PC-9 (cell line): ENCODE measurements around the gene SRP14. TPM values are rescaled to one million over a fixed set of nuclear protein-coding genes. Genes with fewer than 3 reads are reported as not detected.

Source experiments
- BruUV-seq: library from RNA; stranded (reverse); fragments of 400-500 nt; replicated peaks from 2 replicates; lab custom pipeline; 2021; lab: Mats Ljungman, UMichigan
- CTCF ChIA-PET: fragments of 300-600 bp; sonication (Branson Sonifier 250); formaldehyde crosslinking; loops from one replicate; lab custom pipeline; 2022; ENCODE audit warnings: antibody characterized with exemption; lab: Charles Lee
- POLR2A ChIA-PET: fragments of 300-600 bp; sonication (Branson Sonifier 250); formaldehyde crosslinking; loops from one replicate; lab custom pipeline; 2022; ENCODE audit warnings: antibody characterized with exemption; ENCODE audit not compliant: unreplicated experiment; lab: Charles Lee
- DNase-seq, 2 experiments: peaks; one replicate each; pipeline versions ENCODE4 v3.0.0 to v3.0.0-alpha.2; 2015 to 2022; ENCODE audit warnings: mixed read lengths in 1 of 2
- H2AFZ ChIP-seq: fragments of 200-600 bp; sonication (generic); 2 replicates; pipeline ENCODE4 v1.8.1; 2017; ENCODE audit warnings: antibody characterized with exemption
- H3F3A ChIP-seq: fragments of 200-600 bp; sonication (generic); 2 replicates; pipeline ENCODE4 v1.8.1; 2017; ENCODE audit warnings: antibody characterized with exemption, mild to moderate bottlenecking, low read depth; ENCODE audit not compliant: insufficient read depth
- H3K27ac ChIP-seq: fragments of 200-600 bp; sonication (generic); 2 replicates; pipeline ENCODE4 v1.6.1; 2016; ENCODE audit warnings: mixed run types
- H3K27me3 ChIP-seq: fragments of 200-600 bp; sonication (generic); 2 replicates; pipeline ENCODE4 v1.6.1; 2016; ENCODE audit warnings: low read depth, mixed run types; ENCODE audit not compliant: insufficient read depth
- H3K36me3 ChIP-seq: fragments of 200-600 bp; sonication (generic); 2 replicates; pipeline ENCODE4 v1.6.1; 2016; ENCODE audit warnings: low read depth, mixed run types
- H3K4me1 ChIP-seq: fragments of 200-600 bp; sonication (generic); replicated peaks from 2 replicates; pipeline ENCODE4 v1.6.1; 2016; ENCODE audit warnings: mixed run types; ENCODE audit not compliant: insufficient read depth
- H3K4me2 ChIP-seq: fragments of 200-600 bp; sonication (generic); 2 replicates; pipeline ENCODE4 v1.6.1; 2017; ENCODE audit warnings: mixed run types
- H3K4me3 ChIP-seq: fragments of 200-600 bp; sonication (generic); 2 replicates; pipeline ENCODE4 v1.6.1; 2016; ENCODE audit warnings: mixed run types
- H3K79me2 ChIP-seq: fragments of 200-600 bp; sonication (generic); 2 replicates; pipeline ENCODE4 v1.6.1; 2017; ENCODE audit warnings: low read depth, mixed run types
- H3K9me2 ChIP-seq: fragments of 200-600 bp; sonication (generic); 2 replicates; pipeline ENCODE4 v1.8.1; 2017; ENCODE audit warnings: mild to moderate bottlenecking; ENCODE audit not compliant: insufficient read depth
- H3K9me3 ChIP-seq: fragments of 200-600 bp; sonication (generic); 2 replicates; pipeline ENCODE4 v1.8.1; 2016; ENCODE audit warnings: low read depth; ENCODE audit not compliant: insufficient read depth
- H4K20me1 ChIP-seq: fragments of 200-600 bp; sonication (generic); 2 replicates; pipeline ENCODE4 v1.8.1; 2017; ENCODE audit not compliant: insufficient read depth
- CTCF ChIP-seq: fragments of 200-600 bp; sonication (generic); conservative IDR thresholded peaks from 2 replicates; pipeline ENCODE4 v1.6.1; 2017; ENCODE audit warnings: mixed run types, antibody characterized with exemption, mild to moderate bottlenecking, moderate library complexity
- EZH2 ChIP-seq: fragments of 200-600 bp; sonication (generic); IDR thresholded peaks from 2 replicates; pipeline ENCODE4 v1.8.0; 2017; ENCODE audit warnings: antibody characterized with exemption, low read depth
- intact Hi-C: fragments of 100-400 bp; cut with micrococcal nuclease; formaldehyde crosslinking; loops from one replicate; pipeline ENCODE4 v1.10.0; 2022; ENCODE audit not compliant: unreplicated experiment
- total RNA-seq: library from RNA; stranded (reverse); gene quantifications from 2 replicates; pipeline ENCODE4 v1.2.3, GENCODE V29; 2021

The SRP14 gene
- total RNA-seq, 1 experiment from 2014 or later, result 196 TPM

GRCh38 chr15:40045572-40046217 is 6.7 kb upstream of the SRP14 start:
- no peaks in the 10 kb centered on the region for H3K9me2 ChIP-seq
- no peaks in the 10 kb centered on the region for H3K36me3 ChIP-seq
- no peak for DNase-seq
- H3K4me2 ChIP-seq, result peak overlapping the region; percentile 81
- POLR2A ChIA-PET, result interaction anchor here (0.6 to 0.7 kb wide), 4 partner anchors 140 to 461 kb away, joined by 3 to 4 read pairs (median 3); no protein-coding TSS in a partner anchor
- no peak overlapping the region for H2AFZ ChIP-seq
- H3F3A ChIP-seq, result peaks cover 24% of the 10 kb centered on the region
- no peak for TF ChIP-seq CTCF
- no peak for TF ChIP-seq EZH2
- no peaks in the 10 kb centered on the region for H3K27me3 ChIP-seq
- BruUV-seq, result no TSS peak
- no peak overlapping the region for H3K4me3 ChIP-seq
- H3K79me2 ChIP-seq, result no peaks in the 10 kb centered on the region
- no peaks in the 10 kb centered on the region for H4K20me1 ChIP-seq
- no peaks in the 10 kb centered on the region for H3K9me3 ChIP-seq
- no peak overlapping the region for H3K27ac ChIP-seq
- peaks cover 46% of the 10 kb centered on the region for H3K4me1 ChIP-seq
- CTCF ChIA-PET, result interaction anchor here (0.6 to 4.4 kb wide), 10 partner anchors 60 to 1805 kb away, joined by 3 to 67 read pairs (median 4); partner anchors contain the start of gene BMF
- intact Hi-C loops, result loop anchor here (1.0 kb wide), 3 partner anchors 58 to 229 kb away; no protein-coding TSS in a partner anchor

- H3K4me3 ChIP-seq, result peak overlapping the region; percentile 51
- no peaks in the 10 kb centered on the region for H3K27me3 ChIP-seq
- TF ChIP-seq CTCF (peak; percentile 84), EZH2 (no peak)
- ChIA-PET POLR2A (interaction anchor here (0.6 to 0.7 kb wide), 3 partner anchors 141 to 461 kb away, joined by 3 to 4 read pairs (median 3); no protein-coding TSS in a partner anchor), CTCF (interaction anchor here (0.6 to 4.4 kb wide), 8 partner anchors 60 to 1806 kb away, joined by 3 to 67 read pairs (median 4); no protein-coding TSS in a partner anchor)
- H3K9me2 ChIP-seq, result no peaks in the 10 kb centered on the region
- H3K36me3 ChIP-seq, result no peaks in the 10 kb centered on the region
- H3K79me2 ChIP-seq, result 0 out of 2 replicates have a peak, but pooled peaks cover 2% of the 10 kb centered on the region
- H3K27ac ChIP-seq, result no peak overlapping the region
- H3F3A ChIP-seq, result peaks cover 24% of the 10 kb centered on the region
- peak overlapping the region; percentile 81 for H3K4me2 ChIP-seq
- no TSS peak for BruUV-seq
- intact Hi-C loops, result loop anchor here (1.0 kb wide), 3 partner anchors 58 to 229 kb away; no protein-coding TSS in a partner anchor
- H4K20me1 ChIP-seq, result no peaks in the 10 kb centered on the region
- DNase-seq, result peak; percentile 59 to 83
- H3K4me1 ChIP-seq, result peaks cover 50% of the 10 kb centered on the region
- peak overlapping the region; percentile 62; the same call in 1 of the 2 replicates for H2AFZ ChIP-seq
- no peaks in the 10 kb centered on the region for H3K9me3 ChIP-seq
Observed at GRCh38 chr15:40044717-40045571, 6.0 kb upstream of the SRP14 start.
